GM21515 (cell line): ENCODE results near the gene KLHDC7B.

Source experiments
- ATAC-seq: cut with Tn5 transposase; IDR thresholded peaks from one replicate; pipeline ENCODE4 v1.9.1; 2021; ENCODE audit not compliant: unreplicated experiment

The KLHDC7B gene

GRCh38 chr22:50571264-50572175 is 25.8 kb downstream of the KLHDC7B start:
- ATAC-seq: no peak

- no peak for ATAC-seq
Observed at GRCh38 chr22:50572965-50573364, 27.3 kb downstream of the KLHDC7B start.

GRCh38 chr22:50573491-50574382 is 28.0 kb downstream of the KLHDC7B start:
- no peak for ATAC-seq

GRCh38 chr22:50574383-50574755 is 28.7 kb downstream of the KLHDC7B start:
- no peak for ATAC-seq

GRCh38 chr22:50575426-50575941 is 29.8 kb downstream of the KLHDC7B start:
- ATAC-seq: no peak

- ATAC-seq: no peak
Observed at GRCh38 chr22:50576070-50576469, 30.4 kb downstream of the KLHDC7B start.

GRCh38 chr22:50576806-50577696 is 31.4 kb downstream of the KLHDC7B start:
- ATAC-seq: no peak

- ATAC-seq: no peak
Observed at GRCh38 chr22:50577697-50577986, 31.9 kb downstream of the KLHDC7B start.

- no peak for ATAC-seq
Observed at GRCh38 chr22:50577987-50578775, 32.5 kb downstream of the KLHDC7B start, which contains the start of gene CPT1B. Gene CPT1B, minus strand, starts transcription at chr22:50578427. Its CDS starts 512 bp downstream, at chr22:50577915.

- ATAC-seq: no peak
Observed at GRCh38 chr22:50578776-50579310, 33.1 kb downstream of the KLHDC7B start.

- ATAC-seq: no peak
Observed at GRCh38 chr22:50579752-50580151, 34.1 kb downstream of the KLHDC7B start.

GRCh38 chr22:50581031-50581949 is 35.6 kb downstream of the KLHDC7B start:
- ATAC-seq: no peak

- peak; percentile 11 for ATAC-seq
Observed at GRCh38 chr22:50581950-50582492, 36.3 kb downstream of the KLHDC7B start.

GRCh38 chr22:50582493-50583293 is 37.0 kb downstream of the KLHDC7B start, which contains the start of gene CHKB:
Gene CHKB, minus strand, starts transcription at chr22:50582849. Its CDS starts 68 bp downstream, at chr22:50582781.
- peak; percentile 88 for ATAC-seq

GRCh38 chr22:50583294-50583861 is 37.7 kb downstream of the KLHDC7B start:
- ATAC-seq: peak; percentile 19

- no peak for ATAC-seq
Observed at GRCh38 chr22:50584106-50585096, 38.7 kb downstream of the KLHDC7B start.
